Activated naive CD4-positive, alpha-beta T cell treated with anti-CD3 and anti-CD28 coated beads, Interleukin-2, amount 50 U/mL, for 24 hours (primary cell): Measurements from ENCODE around the gene XG.
A peak's percentile ranks its signal among the peaks of the same experiment; 100 is the strongest.
"Not testable (repeated sequence)": the region's sequence is repeated elsewhere in the genome, so short reads cannot be mapped to it uniquely, and the experiment has no call there.

ENCODE experiments used
- H3K27ac Mint-ChIP-seq: one replicate; pipeline ENCODE4 v1.8.0; 2021; ENCODE audit warnings: mild to moderate bottlenecking, mixed read lengths
- H3K27me3 Mint-ChIP-seq: one replicate; pipeline ENCODE4 v1.8.0; 2021; ENCODE audit warnings: mixed read lengths
- H3K36me3 Mint-ChIP-seq: one replicate; pipeline ENCODE4 v1.8.0; 2021; ENCODE audit warnings: mixed read lengths
- H3K4me1 Mint-ChIP-seq: one replicate; pipeline ENCODE4 v1.8.0; 2021; ENCODE audit warnings: mixed read lengths
- H3K4me3 Mint-ChIP-seq: one replicate; pipeline ENCODE4 v1.8.0; 2021; ENCODE audit warnings: mild to moderate bottlenecking, mixed read lengths
- H3K9me3 Mint-ChIP-seq: one replicate; pipeline ENCODE4 v1.8.0; 2021; ENCODE audit warnings: mixed read lengths

The XG gene

GRCh38 chrX:2719774-2720447, 31.9 kb upstream of the XG start:
- H3K4me1 Mint-ChIP-seq = peaks cover 34% of the 10 kb centered on the region
- peak overlapping the region; percentile 62 for H3K27ac Mint-ChIP-seq
- H3K9me3 Mint-ChIP-seq = no peaks in the 10 kb centered on the region
- H3K4me3 Mint-ChIP-seq = no peak overlapping the region
- H3K36me3 Mint-ChIP-seq = peaks cover 29% of the 10 kb centered on the region
- H3K27me3 Mint-ChIP-seq = no peaks in the 10 kb centered on the region

- H3K27ac Mint-ChIP-seq = no peak overlapping the region
- no peaks in the 10 kb centered on the region for H3K27me3 Mint-ChIP-seq
- H3K36me3 Mint-ChIP-seq = peaks cover 24% of the 10 kb centered on the region
- peaks cover 9% of the 10 kb centered on the region for H3K4me1 Mint-ChIP-seq
- no peak overlapping the region for H3K4me3 Mint-ChIP-seq
- no peaks in the 10 kb centered on the region for H3K9me3 Mint-ChIP-seq
Measured at GRCh38 chrX:2723286-2723879, 28.5 kb upstream of the XG start.

- H3K36me3 Mint-ChIP-seq = peaks cover 31% of the 10 kb centered on the region
- not testable (repeated sequence) for H3K4me3 Mint-ChIP-seq, H3K4me1 Mint-ChIP-seq, H3K27ac Mint-ChIP-seq, H3K27me3 Mint-ChIP-seq, H3K9me3 Mint-ChIP-seq
Measured at GRCh38 chrX:2727264-2727663, 24.6 kb upstream of the XG start.

GRCh38 chrX:2732076-2732475, 19.8 kb upstream of the XG start:
- H3K27ac Mint-ChIP-seq = peak overlapping the region; percentile 27
- H3K9me3 Mint-ChIP-seq = no peaks in the 10 kb centered on the region
- H3K4me1 Mint-ChIP-seq = peaks cover 6% of the 10 kb centered on the region
- H3K27me3 Mint-ChIP-seq = no peaks in the 10 kb centered on the region
- no peak overlapping the region for H3K4me3 Mint-ChIP-seq
- H3K36me3 Mint-ChIP-seq = peaks cover 29% of the 10 kb centered on the region

- Mint-ChIP-seq H3K4me3 (no peak overlapping the region), H3K36me3 (peaks cover 29% of the 10 kb centered on the region), H3K27me3 (no peaks in the 10 kb centered on the region), H3K4me1 (peaks cover 6% of the 10 kb centered on the region), H3K9me3 (no peaks in the 10 kb centered on the region), H3K27ac (peak overlapping the region; percentile 53)
Measured at GRCh38 chrX:2732649-2733048, 19.2 kb upstream of the XG start.

- H3K9me3 Mint-ChIP-seq = no peaks in the 10 kb centered on the region
- peaks cover 6% of the 10 kb centered on the region for H3K4me1 Mint-ChIP-seq
- no peak overlapping the region for H3K4me3 Mint-ChIP-seq
- H3K36me3 Mint-ChIP-seq = peaks cover 29% of the 10 kb centered on the region
- no peaks in the 10 kb centered on the region for H3K27me3 Mint-ChIP-seq
- peak overlapping the region; percentile 9 for H3K27ac Mint-ChIP-seq
Measured at GRCh38 chrX:2733286-2733685, 18.6 kb upstream of the XG start.

- peaks cover 27% of the 10 kb centered on the region for H3K36me3 Mint-ChIP-seq
- H3K27me3 Mint-ChIP-seq = no peaks in the 10 kb centered on the region
- H3K4me1 Mint-ChIP-seq = peaks cover 6% of the 10 kb centered on the region
- H3K9me3 Mint-ChIP-seq = no peaks in the 10 kb centered on the region
- no peak overlapping the region for H3K4me3 Mint-ChIP-seq
- no peak overlapping the region for H3K27ac Mint-ChIP-seq
Measured at GRCh38 chrX:2735270-2735669, 16.6 kb upstream of the XG start.

- Mint-ChIP-seq H3K4me1 (no peaks in the 10 kb centered on the region), H3K9me3 (no peaks in the 10 kb centered on the region), H3K4me3 (no peak overlapping the region), H3K27me3 (no peaks in the 10 kb centered on the region), H3K36me3 (peaks cover 25% of the 10 kb centered on the region), H3K27ac (no peak overlapping the region)
Measured at GRCh38 chrX:2740672-2741071, 11.2 kb upstream of the XG start.

GRCh38 chrX:2741386-2741785, 10.5 kb upstream of the XG start:
- Mint-ChIP-seq H3K9me3 (no peaks in the 10 kb centered on the region), H3K27ac (peak overlapping the region; percentile 72), H3K4me3 (no peak overlapping the region), H3K4me1 (no peaks in the 10 kb centered on the region), H3K27me3 (no peaks in the 10 kb centered on the region), H3K36me3 (peaks cover 25% of the 10 kb centered on the region)

GRCh38 chrX:2746250-2746649, 5.6 kb upstream of the XG start:
- H3K9me3 Mint-ChIP-seq, H3K36me3 Mint-ChIP-seq, H3K4me3 Mint-ChIP-seq, H3K4me1 Mint-ChIP-seq, H3K27me3 Mint-ChIP-seq: not testable (repeated sequence)
- peak overlapping the region; percentile 46 for H3K27ac Mint-ChIP-seq

- no peak overlapping the region for H3K27ac Mint-ChIP-seq
- no peak overlapping the region for H3K4me3 Mint-ChIP-seq
- no peaks in the 10 kb centered on the region for H3K4me1 Mint-ChIP-seq
- H3K27me3 Mint-ChIP-seq = no peaks in the 10 kb centered on the region
- H3K9me3 Mint-ChIP-seq = no peaks in the 10 kb centered on the region
- H3K36me3 Mint-ChIP-seq = no peaks in the 10 kb centered on the region
Measured at GRCh38 chrX:2748171-2748814, 3.5 kb upstream of the XG start.

- H3K27ac Mint-ChIP-seq = no peak overlapping the region
- H3K4me3 Mint-ChIP-seq = no peak overlapping the region
- H3K36me3 Mint-ChIP-seq = no peaks in the 10 kb centered on the region
- no peaks in the 10 kb centered on the region for H3K9me3 Mint-ChIP-seq
- H3K27me3 Mint-ChIP-seq = no peaks in the 10 kb centered on the region
- no peaks in the 10 kb centered on the region for H3K4me1 Mint-ChIP-seq
Measured at GRCh38 chrX:2748815-2749188, 3.0 kb upstream of the XG start.

GRCh38 chrX:2751291-2751690, 549 bp upstream of the XG start:
- no peaks in the 10 kb centered on the region for H3K27me3 Mint-ChIP-seq
- H3K4me3 Mint-ChIP-seq = no peak overlapping the region
- H3K27ac Mint-ChIP-seq = no peak overlapping the region
- no peaks in the 10 kb centered on the region for H3K36me3 Mint-ChIP-seq
- no peaks in the 10 kb centered on the region for H3K4me1 Mint-ChIP-seq
- H3K9me3 Mint-ChIP-seq = no peaks in the 10 kb centered on the region

GRCh38 chrX:2752441-2752840, 601 bp downstream of the XG start:
- not testable (repeated sequence) for H3K4me3 Mint-ChIP-seq, H3K36me3 Mint-ChIP-seq

GRCh38 chrX:2755163-2755715, 3.4 kb downstream of the XG start:
- not testable (repeated sequence) for H3K27me3 Mint-ChIP-seq, H3K9me3 Mint-ChIP-seq, H3K4me1 Mint-ChIP-seq, H3K27ac Mint-ChIP-seq, H3K4me3 Mint-ChIP-seq, H3K36me3 Mint-ChIP-seq

More at GRCh38 chrX:2752441-2752840, 601 bp downstream of the XG start:
- not testable (repeated sequence) for H3K9me3 Mint-ChIP-seq, H3K27me3 Mint-ChIP-seq, H3K27ac Mint-ChIP-seq, H3K4me1 Mint-ChIP-seq

GRCh38 chrX:2756548-2756947, 4.7 kb downstream of the XG start:
- peaks cover 1% of the 10 kb centered on the region for H3K27me3 Mint-ChIP-seq
- no peaks in the 10 kb centered on the region for H3K4me1 Mint-ChIP-seq
- no peaks in the 10 kb centered on the region for H3K9me3 Mint-ChIP-seq
- no peaks in the 10 kb centered on the region for H3K36me3 Mint-ChIP-seq
- H3K4me3 Mint-ChIP-seq = no peak overlapping the region
- H3K27ac Mint-ChIP-seq = no peak overlapping the region
